Measurements from ENCODE around the gene SRSF3. TPM values are rescaled to one million over a fixed set of nuclear protein-coding genes. Genes with fewer than 3 reads are reported as not detected.

The SRSF3 gene
- 181 and 204 TPM in 2 replicates for total RNA-seq

DNA sequence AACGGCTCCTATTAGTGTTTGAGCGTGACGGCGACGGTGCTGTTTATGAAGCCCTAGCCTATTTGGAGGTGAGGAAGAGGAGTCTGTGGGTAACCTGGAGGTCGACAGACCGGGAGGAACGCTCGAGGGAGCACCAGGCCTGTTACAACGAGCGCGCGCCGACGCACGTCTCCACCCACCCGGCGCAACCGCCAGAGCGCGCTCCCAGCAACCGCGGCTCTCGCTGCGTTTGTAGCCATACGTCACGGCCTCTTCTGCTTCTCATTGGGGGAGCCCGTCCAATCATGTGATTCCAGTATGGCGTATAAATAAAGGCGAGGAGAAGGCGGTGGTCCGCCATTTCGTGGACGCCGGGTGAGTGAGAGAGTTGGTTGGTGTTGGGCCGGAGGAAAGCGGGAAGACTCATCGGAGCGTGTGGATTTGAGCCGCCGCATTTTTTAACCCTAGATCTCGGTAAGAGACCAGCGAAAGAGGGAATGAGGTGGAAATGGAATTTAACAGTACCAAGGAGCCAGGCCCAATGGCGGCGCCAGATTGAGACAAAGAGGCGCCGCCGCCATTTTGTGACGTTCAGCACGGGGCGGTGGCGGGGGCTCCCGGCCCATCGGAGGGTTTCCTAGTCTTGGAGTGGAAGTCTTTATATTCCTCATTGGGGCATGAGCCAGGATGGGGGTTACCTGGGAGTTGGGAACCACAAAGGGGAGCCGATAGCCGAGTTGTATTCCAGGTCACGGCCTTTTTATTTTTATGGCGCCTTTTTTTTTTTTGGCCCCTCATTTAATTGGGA lies at the start of gene SRSF3:
Gene SRSF3, plus strand, starts transcription at position 334 of the 787 bp plus-strand sequence. CDS start 2,401 bp downstream, outside the sequence.

DNA sequence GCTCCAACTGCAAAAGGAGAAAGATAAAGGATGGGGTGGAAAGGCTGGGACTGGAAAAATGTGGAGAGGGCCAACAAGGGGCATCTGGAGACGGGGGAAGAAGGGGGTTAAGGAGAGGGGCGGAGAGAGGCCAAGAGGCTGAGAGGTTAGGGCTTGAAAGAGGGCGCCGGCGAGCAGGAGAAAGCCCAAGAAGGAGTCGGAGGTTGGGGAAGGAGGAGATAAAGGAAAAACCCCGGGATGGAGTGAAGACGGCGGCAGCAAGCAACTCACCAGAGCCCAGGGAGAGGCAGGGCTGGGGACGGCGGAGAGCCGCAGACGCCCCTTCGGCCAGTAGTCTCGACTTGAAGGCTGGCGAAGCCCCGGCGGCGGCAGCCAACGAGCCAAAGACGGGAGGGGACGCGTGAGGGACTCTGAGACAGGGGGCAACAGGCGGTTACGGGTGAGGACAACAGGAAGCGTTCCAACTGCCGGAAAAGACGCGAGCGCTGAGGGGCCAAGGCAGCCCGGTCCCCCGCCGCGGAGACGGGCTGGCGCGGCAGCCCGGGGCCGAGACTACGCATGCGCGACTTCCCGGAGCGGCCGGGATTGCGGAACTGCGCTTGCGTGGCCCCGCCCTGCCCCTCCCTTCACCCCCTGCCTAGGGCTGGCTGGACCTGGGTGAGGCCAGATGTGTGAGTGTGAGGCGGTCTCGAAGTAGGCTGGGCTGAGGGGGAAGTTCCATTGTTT lies 47.1 kb upstream of the SRSF3 start, which contains the start of gene STK38:
Gene STK38, minus strand, starts transcription at position 560 of the 726 bp plus-strand sequence. CDS start 7,277 bp downstream, outside the sequence.

Other genes starting within 250 kb of the SRSF3 start
- under 0.01 and 0.37 TPM in 2 replicates for gene ETV7, start 206.7 kb upstream of the SRSF3 start, total RNA-seq
- gene PXT1, start 151.5 kb upstream of the SRSF3 start, total RNA-seq, result under 0.01 TPM in 1 of 2 replicates, not detected in the other
- 45.8 and 48.3 TPM in 2 replicates for gene KCTD20, start 151.4 kb upstream of the SRSF3 start, total RNA-seq
- gene STK38, start 46.9 kb upstream of the SRSF3 start, total RNA-seq, result 13.2 and 19.0 TPM in 2 replicates
- 162 and 268 TPM in 2 replicates for gene CDKN1A, start 84.4 kb downstream of the SRSF3 start, total RNA-seq
- under 0.01 TPM in 1 of 2 replicates, not detected in the other for gene RAB44, start 103.5 kb downstream of the SRSF3 start, total RNA-seq
- gene CPNE5, start 245.1 kb downstream of the SRSF3 start, total RNA-seq, result 0.31 and 0.40 TPM in 2 replicates